GM23338 (cell line): ENCODE results near the gene MITF. TPM values are rescaled to one million over a fixed set of nuclear protein-coding genes. Genes with fewer than 3 reads are reported as not detected.

Experiments
- ATAC-seq: fragments of 200-7000 bp; cut with Tn5 transposase; 3 replicates; pipeline ENCODE4 v1.9.1; 2020
- DNase-seq: peaks from one replicate; pipeline ENCODE4 v3.0.0-alpha.2; 2015; ENCODE audit warnings: low spot score
- H2AFZ ChIP-seq: fragments of 200-600 bp; sonication (generic); 2 replicates; pipeline ENCODE4 v1.8.0; 2016; ENCODE audit warnings: antibody characterized with exemption, mild to moderate bottlenecking, moderate library complexity
- H3F3A ChIP-seq: fragments of 200-600 bp; sonication (generic); replicated peaks from 2 replicates; pipeline ENCODE4 v1.8.0; 2017; ENCODE audit warnings: antibody characterized with exemption, mixed run types, low read depth
- H3K27ac ChIP-seq: fragments of 200-600 bp; sonication (generic); 2 replicates; pipeline ENCODE4 v1.6.1; 2016; ENCODE audit warnings: low read depth
- H3K27me3 ChIP-seq: fragments of 200-600 bp; sonication (generic); 2 replicates; pipeline ENCODE4 v1.8.0; 2016; ENCODE audit warnings: mild to moderate bottlenecking, mixed run types, moderate library complexity; ENCODE audit not compliant: insufficient read depth
- H3K36me3 ChIP-seq: fragments of 200-600 bp; sonication (generic); 2 replicates; pipeline ENCODE4 v1.8.0; 2016; ENCODE audit warnings: mild to moderate bottlenecking; ENCODE audit not compliant: insufficient read depth
- H3K4me1 ChIP-seq: fragments of 200-600 bp; sonication (generic); 2 replicates; pipeline ENCODE4 v1.8.0; 2016; ENCODE audit warnings: mild to moderate bottlenecking, moderate library complexity; ENCODE audit not compliant: insufficient read depth
- H3K4me2 ChIP-seq: fragments of 200-600 bp; sonication (generic); 2 replicates; pipeline ENCODE4 v1.7.1; 2017; ENCODE audit warnings: mixed run types
- H3K4me3 ChIP-seq: fragments of 200-600 bp; sonication (generic); 2 replicates; pipeline ENCODE4 v1.6.1; 2016; ENCODE audit warnings: mixed run types
- H3K79me2 ChIP-seq: fragments of 200-600 bp; sonication (generic); replicated peaks from 2 replicates; pipeline ENCODE4 v1.8.0; 2017; ENCODE audit warnings: mild to moderate bottlenecking; ENCODE audit not compliant: insufficient read depth
- H3K9me2 ChIP-seq: fragments of 200-600 bp; sonication (generic); 2 replicates; pipeline ENCODE4 v1.8.0; 2017; ENCODE audit not compliant: insufficient read depth
- H4K20me1 ChIP-seq: fragments of 200-600 bp; sonication (generic); replicated peaks from 2 replicates; pipeline ENCODE4 v1.8.0; 2017; ENCODE audit warnings: mild to moderate bottlenecking; ENCODE audit not compliant: insufficient read depth
- H3K27ac Mint-ChIP-seq: 2 replicates; pipeline ENCODE4 v1.8.0; 2020; ENCODE audit warnings: inconsistent platforms, mild to moderate bottlenecking, moderate library complexity, mixed read lengths
- H3K27me3 Mint-ChIP-seq: 3 replicates; pipeline ENCODE4 v1.8.0; 2022; ENCODE audit warnings: low read depth, mild to moderate bottlenecking, moderate library complexity, mixed read lengths, inconsistent platforms; ENCODE audit not compliant: insufficient read depth, poor library complexity
- H3K36me3 Mint-ChIP-seq: 3 replicates; pipeline ENCODE4 v1.8.0; 2021; ENCODE audit warnings: low read depth, mild to moderate bottlenecking, inconsistent platforms, moderate library complexity, mixed read lengths
- H3K4me1 Mint-ChIP-seq: 3 replicates; pipeline ENCODE4 v1.8.0; 2020; ENCODE audit warnings: mild to moderate bottlenecking, inconsistent platforms, mixed read lengths
- H3K4me3 Mint-ChIP-seq: 3 replicates; pipeline ENCODE4 v1.8.0; 2021; ENCODE audit warnings: moderate library complexity, mild to moderate bottlenecking, inconsistent platforms, mixed read lengths
- H3K9me3 Mint-ChIP-seq: 3 replicates; pipeline ENCODE4 v1.8.0; 2020; ENCODE audit warnings: moderate library complexity, mild to moderate bottlenecking, inconsistent platforms, mixed read lengths
- CREB1 ChIP-seq: fragments of 250-450 bp; sonication (Bioruptor Pico); IDR thresholded peaks from 2 replicates; pipeline ENCODE4 v1.5.0; 2020; ENCODE audit warnings: low read depth, mild to moderate bottlenecking, moderate library complexity
- EZH2 ChIP-seq: fragments of 200-600 bp; sonication (generic); IDR thresholded peaks from one replicate; pipeline ENCODE4 v1.8.0; 2017; ENCODE audit warnings: antibody characterized with exemption, mild to moderate bottlenecking, low read depth; ENCODE audit not compliant: unreplicated experiment
- EZH2phosphoT487 ChIP-seq: fragments of 200-600 bp; sonication (generic); IDR thresholded peaks from one replicate; pipeline ENCODE4 v1.8.1; 2018; ENCODE audit warnings: antibody characterized with exemption; ENCODE audit not compliant: unreplicated experiment
- JUNB ChIP-seq: IDR thresholded peaks from one replicate; pipeline ENCODE4 v1.6.1; 2016; ENCODE audit warnings: antibody characterized with exemption; ENCODE audit not compliant: unreplicated experiment
- NANOG ChIP-seq: IDR thresholded peaks from 2 replicates; pipeline ENCODE4 v1.6.1; 2016; ENCODE audit warnings: antibody characterized with exemption, borderline replicate concordance
- POLR2AphosphoS5 ChIP-seq: IDR thresholded peaks from 2 replicates; pipeline ENCODE4 v1.6.1; 2016; ENCODE audit warnings: antibody characterized with exemption, low read depth
- STAT1 ChIP-seq: IDR thresholded peaks from one replicate; pipeline ENCODE4 v1.6.1; 2016; ENCODE audit warnings: antibody characterized with exemption; ENCODE audit not compliant: unreplicated experiment
- ZNF114 ChIP-seq: fragments of 250-450 bp; sonication (Bioruptor Pico); IDR thresholded peaks from 2 replicates; pipeline ENCODE4 v1.5.0; 2020; ENCODE audit warnings: mild to moderate bottlenecking, moderate library complexity
- polyA plus RNA-seq: library from polyadenylated mRNA; unstranded; fragments of >200 nt; fragmentation: Nextera tagmentation; extraction: Ambion mirVana; gene quantifications from 2 replicates; pipeline ENCODE4 v1.2.1, GENCODE V29; 2016
- total RNA-seq: library from RNA; depleted of rRNA; stranded (reverse); fragments of >200 nt; shearing (Covaris generic); gene quantifications from 2 replicates; pipeline ENCODE4 v1.2.3, GENCODE V29; 2014
- TF ChIP-seq, protein P1 (sequence below): IDR thresholded peaks from one replicate; pipeline ENCODE4 v1.6.1; 2018; ENCODE audit warnings: antibody characterized with exemption; ENCODE audit not compliant: unreplicated experiment

MITF gene
- total and polyA plus RNA-seq, 2 experiments from 2014 or later = 1.9 to 2.4 TPM

- Mint-ChIP-seq H3K27ac (no peak overlapping the region), H3K27me3 (peaks cover 15% of the 10 kb centered on the region)
- no peak overlapping the region for H3K27ac ChIP-seq
Measured at GRCh38 chr3:69896095-69896494, 156.8 kb downstream of the MITF start.

GRCh38 chr3:69900331-69900730, 161.1 kb downstream of the MITF start:
- peaks cover 12% of the 10 kb centered on the region for H3K27me3 ChIP-seq
- no peaks in the 10 kb centered on the region for H3K36me3 ChIP-seq
- H3K79me2 ChIP-seq = no peaks in the 10 kb centered on the region
- H4K20me1 ChIP-seq = no peaks in the 10 kb centered on the region
- no peaks in the 10 kb centered on the region for H3K9me3 Mint-ChIP-seq
- TF ChIP-seq NANOG (no peak), STAT1 (no peak)
- H2AFZ ChIP-seq = no peak overlapping the region
- no peaks in the 10 kb centered on the region for H3K4me1 ChIP-seq
- peaks cover 3% of the 10 kb centered on the region; the same call in 1 of the 3 replicates for H3K4me1 Mint-ChIP-seq
- no peaks in the 10 kb centered on the region for H3K36me3 Mint-ChIP-seq
- no peak overlapping the region for H3K27ac Mint-ChIP-seq
- ATAC-seq (no peak), DNase-seq (no peak)
- no peaks in the 10 kb centered on the region for H3K27me3 Mint-ChIP-seq
- H3F3A ChIP-seq = no peaks in the 10 kb centered on the region
- H3K9me2 ChIP-seq = no peaks in the 10 kb centered on the region
- no peak overlapping the region for H3K27ac ChIP-seq
- no peak overlapping the region for H3K4me2 ChIP-seq
- H3K4me3 Mint-ChIP-seq = no peak overlapping the region
- no peak overlapping the region for H3K4me3 ChIP-seq

More at GRCh38 chr3:69896095-69896494, 156.8 kb downstream of the MITF start:
- Histone ChIP-seq H3K4me2 (no peak overlapping the region), H3K4me3 (no peak overlapping the region), H2AFZ (no peak overlapping the region), H3K27me3 (peaks cover 54% of the 10 kb centered on the region), H3K4me1 (peaks cover 18% of the 10 kb centered on the region), H4K20me1 (0 out of 2 replicates have a peak, but pooled peaks cover 5% of the 10 kb centered on the region), H3F3A (no peaks in the 10 kb centered on the region), H3K9me2 (no peaks in the 10 kb centered on the region), H3K36me3 (no peaks in the 10 kb centered on the region), H3K79me2 (no peaks in the 10 kb centered on the region)
- no peaks in the 10 kb centered on the region for H3K9me3 Mint-ChIP-seq
- no peak overlapping the region for H3K4me3 Mint-ChIP-seq
- no peak for ATAC-seq
- no peaks in the 10 kb centered on the region for H3K36me3 Mint-ChIP-seq
- no peak for TF ChIP-seq JUNB
- TF ChIP-seq NANOG = no peak
- no peak for TF ChIP-seq STAT1
- no peak for TF ChIP-seq EZH2phosphoT487
- TF ChIP-seq EZH2 = no peak
- TF ChIP-seq CREB1 (CRISPR knock-in tag) = no peak
- TF ChIP-seq, protein P1, sequence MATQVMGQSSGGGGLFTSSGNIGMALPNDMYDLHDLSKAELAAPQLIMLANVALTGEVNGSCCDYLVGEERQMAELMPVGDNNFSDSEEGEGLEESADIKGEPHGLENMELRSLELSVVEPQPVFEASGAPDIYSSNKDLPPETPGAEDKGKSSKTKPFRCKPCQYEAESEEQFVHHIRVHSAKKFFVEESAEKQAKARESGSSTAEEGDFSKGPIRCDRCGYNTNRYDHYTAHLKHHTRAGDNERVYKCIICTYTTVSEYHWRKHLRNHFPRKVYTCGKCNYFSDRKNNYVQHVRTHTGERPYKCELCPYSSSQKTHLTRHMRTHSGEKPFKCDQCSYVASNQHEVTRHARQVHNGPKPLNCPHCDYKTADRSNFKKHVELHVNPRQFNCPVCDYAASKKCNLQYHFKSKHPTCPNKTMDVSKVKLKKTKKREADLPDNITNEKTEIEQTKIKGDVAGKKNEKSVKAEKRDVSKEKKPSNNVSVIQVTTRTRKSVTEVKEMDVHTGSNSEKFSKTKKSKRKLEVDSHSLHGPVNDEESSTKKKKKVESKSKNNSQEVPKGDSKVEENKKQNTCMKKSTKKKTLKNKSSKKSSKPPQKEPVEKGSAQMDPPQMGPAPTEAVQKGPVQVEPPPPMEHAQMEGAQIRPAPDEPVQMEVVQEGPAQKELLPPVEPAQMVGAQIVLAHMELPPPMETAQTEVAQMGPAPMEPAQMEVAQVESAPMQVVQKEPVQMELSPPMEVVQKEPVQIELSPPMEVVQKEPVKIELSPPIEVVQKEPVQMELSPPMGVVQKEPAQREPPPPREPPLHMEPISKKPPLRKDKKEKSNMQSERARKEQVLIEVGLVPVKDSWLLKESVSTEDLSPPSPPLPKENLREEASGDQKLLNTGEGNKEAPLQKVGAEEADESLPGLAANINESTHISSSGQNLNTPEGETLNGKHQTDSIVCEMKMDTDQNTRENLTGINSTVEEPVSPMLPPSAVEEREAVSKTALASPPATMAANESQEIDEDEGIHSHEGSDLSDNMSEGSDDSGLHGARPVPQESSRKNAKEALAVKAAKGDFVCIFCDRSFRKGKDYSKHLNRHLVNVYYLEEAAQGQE = no peak
- no peak for TF ChIP-seq ZNF114 (CRISPR knock-in tag)
- no peak for TF ChIP-seq POLR2AphosphoS5
- H3K4me1 Mint-ChIP-seq = peaks cover 16% of the 10 kb centered on the region
- DNase-seq = no peak
